ENCODE data around the gene RBM10.

RBM10 gene

DNA sequence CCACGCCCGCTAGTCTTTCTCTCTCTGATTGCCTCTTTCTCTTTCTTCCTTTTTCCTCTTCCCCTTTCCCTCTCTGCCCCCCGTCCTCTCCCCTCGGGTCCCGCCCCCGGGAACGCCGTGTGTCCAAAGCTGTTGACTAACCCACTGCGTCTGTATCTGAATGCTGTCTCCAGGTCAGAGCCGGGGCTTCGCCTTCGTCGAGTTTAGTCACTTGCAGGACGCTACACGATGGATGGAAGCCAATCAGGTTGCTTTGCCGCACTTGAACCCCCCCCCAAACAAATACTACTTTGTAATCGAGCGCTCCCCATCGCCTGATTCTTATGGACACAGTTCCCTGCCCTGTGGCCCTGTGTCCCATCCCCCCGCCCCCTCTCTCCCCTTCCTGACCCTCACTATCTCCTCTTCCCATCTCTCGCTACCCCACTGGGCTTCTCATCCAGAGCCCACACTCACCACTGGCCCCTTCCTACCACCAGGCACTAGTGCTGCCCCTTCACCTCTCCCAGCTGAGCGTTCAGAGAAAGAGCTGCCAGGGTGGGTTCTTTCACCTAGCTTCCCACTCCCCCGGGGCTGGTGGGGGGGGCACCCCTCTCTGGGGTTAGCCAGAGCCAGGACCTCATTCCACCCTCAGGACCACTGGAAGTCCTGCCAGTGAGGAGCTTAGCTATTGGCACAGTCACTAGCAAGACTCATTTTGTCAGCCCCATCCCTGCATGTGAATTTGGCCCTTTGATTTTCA, 30.0 kb downstream of the RBM10 start:
- no peak for DNase-seq (ENCODE audit: low read depth in 2 of 2, low spot score in 1 of 2)

DNA sequence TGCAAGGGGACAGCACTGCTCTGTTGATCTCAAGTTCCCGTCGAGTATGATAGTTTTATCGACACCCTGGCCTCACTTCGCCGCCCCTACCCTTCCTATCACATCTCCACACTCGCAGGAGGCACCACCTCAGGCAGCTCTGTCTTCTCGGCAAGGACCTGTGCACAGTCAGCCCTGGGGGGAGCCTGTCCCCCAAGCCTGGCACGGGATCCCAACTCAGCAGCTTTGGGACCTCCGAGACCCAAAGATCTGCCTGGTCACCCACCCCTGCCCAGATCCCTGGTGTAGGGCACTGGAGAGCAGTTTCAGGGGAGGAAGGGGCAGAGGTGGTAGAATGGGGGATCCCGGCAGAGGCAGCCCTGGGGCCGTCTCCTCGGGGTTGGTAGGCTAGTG, 30.6 kb downstream of the RBM10 start:
- no peak for DNase-seq (ENCODE audit: low read depth in 2 of 2, low spot score in 1 of 2)

DNA sequence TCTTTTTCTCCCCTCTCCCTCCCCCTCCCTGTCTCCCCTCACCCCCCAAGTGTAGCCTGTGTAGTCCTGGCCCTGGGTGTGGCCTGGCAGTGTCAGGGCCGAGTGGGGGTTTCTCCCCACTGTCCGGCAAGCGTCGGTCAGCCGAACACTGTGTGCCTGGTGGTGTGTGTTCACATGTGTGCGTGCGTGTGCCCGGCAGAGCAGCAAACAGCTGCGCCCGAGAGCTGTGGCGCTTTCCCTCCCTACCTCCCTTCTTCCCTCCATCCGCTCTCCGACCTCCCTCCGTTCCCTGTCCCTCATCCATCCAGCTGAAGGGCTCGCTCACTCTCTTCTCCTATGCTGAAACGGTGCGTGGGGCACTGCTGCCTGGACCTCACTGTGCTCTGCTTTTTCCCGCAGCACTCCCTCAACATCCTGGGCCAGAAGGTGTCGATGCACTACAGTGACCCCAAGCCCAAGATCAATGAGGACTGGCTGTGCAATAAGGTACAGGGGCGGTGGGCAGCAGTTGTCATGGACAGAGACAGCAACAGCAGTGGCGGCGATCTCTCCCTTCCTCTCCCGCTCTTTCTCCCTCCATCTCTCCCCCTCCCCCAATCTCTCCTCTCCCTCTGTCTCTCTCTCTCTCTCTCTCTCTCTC, 31.2 kb downstream of the RBM10 start:
- DNase-seq (ENCODE audit: low read depth in 2 of 2, low spot score in 1 of 2), result no peak

DNA sequence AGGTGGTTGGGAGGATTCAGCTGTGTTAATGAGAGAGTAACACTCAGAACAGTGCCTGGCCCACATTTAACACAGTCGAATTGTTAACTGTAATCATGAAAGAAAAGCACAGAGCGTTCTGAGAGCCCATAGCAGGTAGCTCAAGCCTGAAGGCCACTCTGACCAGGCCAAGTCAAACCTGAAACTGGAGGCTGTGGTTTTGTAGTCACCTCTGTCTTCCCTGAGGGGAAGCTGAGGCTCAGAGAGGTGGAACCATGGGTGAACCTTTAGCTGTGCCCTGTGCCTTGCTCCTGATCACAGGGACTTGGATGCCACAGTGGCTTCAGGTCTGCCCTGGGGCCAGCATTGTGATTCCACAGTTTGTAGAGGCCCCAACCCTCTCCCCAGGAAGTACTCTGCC, 32.1 kb downstream of the RBM10 start:
- DNase-seq (ENCODE audit: low read depth in 2 of 2, low spot score in 1 of 2), result no peak

GRCh38 chrX:47178337-47178736, 33.3 kb downstream of the RBM10 start:
- DNase-seq (ENCODE audit: low read depth in 2 of 2, low spot score in 1 of 2), result no peak

- DNase-seq (ENCODE audit: low read depth in 2 of 2, low spot score in 1 of 2), result no peak
These were observed 34.4 kb downstream of the RBM10 start for GRCh38 chrX:47179221-47179927.

- DNase-seq (ENCODE audit: low read depth in 2 of 2, low spot score in 1 of 2), result no peak
These were observed 34.9 kb downstream of the RBM10 start for GRCh38 chrX:47179928-47180255.

GRCh38 chrX:47180346-47180745, 35.3 kb downstream of the RBM10 start:
- no peak for DNase-seq (ENCODE audit: low read depth in 2 of 2, low spot score in 1 of 2)

- DNase-seq (ENCODE audit: low read depth in 2 of 2, low spot score in 1 of 2), result no peak
These were observed 36.3 kb downstream of the RBM10 start for GRCh38 chrX:47181301-47181700.

DNA sequence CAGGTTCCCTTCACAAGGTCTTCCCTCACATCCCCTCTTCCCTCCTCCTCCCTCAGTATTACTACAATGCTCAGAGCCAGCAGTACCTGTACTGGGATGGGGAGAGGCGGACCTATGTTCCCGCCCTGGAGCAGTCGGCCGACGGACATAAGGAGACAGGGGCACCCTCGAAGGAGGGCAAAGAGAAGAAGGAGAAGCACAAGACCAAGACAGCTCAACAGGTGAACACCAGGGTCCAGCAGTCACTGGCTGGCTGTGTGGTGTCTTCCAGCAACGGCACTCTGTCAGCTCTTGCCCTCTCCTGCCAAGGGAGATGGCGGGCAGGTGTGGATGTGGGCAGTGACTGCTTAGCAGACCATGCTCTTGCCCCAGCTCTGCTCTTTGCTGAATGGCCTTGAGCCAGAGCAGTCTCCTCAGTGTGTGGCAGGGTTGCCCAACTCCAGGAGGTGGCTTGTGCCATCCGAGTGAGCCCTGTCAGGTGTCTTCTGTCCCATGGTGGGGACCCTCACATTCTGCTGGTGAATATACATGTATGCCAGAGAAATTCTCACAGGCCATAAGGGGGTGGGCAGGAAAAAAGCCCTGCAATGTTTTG, 37.2 kb downstream of the RBM10 start:
- DNase-seq (ENCODE audit: low read depth in 2 of 2, low spot score in 1 of 2), result no peak

DNA sequence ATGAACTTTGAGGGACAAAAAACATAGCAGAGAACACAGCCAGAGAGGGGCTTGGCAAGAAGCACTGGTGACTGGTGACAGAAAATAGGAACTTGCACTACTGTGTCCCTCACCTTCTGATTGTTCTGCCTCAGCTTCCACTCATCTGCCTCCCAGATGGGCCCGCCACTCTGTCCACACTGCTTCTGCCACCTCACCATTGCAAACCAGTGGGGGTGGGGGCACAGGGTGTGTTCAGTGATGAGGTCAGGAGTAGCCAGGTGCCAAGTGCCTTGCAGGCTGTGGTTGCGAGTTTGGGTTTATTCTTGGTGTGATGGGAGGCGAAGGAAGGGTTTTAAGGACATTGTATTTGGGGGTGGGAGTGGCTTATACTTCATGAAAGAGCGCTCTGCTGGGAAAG, 39.5 kb downstream of the RBM10 start:
- DNase-seq (ENCODE audit: low read depth in 2 of 2, low spot score in 1 of 2), result no peak

GRCh38 chrX:47185241-47185640, 40.2 kb downstream of the RBM10 start:
- no peak for DNase-seq (ENCODE audit: low read depth in 2 of 2, low spot score in 1 of 2)

GRCh38 chrX:47186096-47186740, 41.2 kb downstream of the RBM10 start:
- DNase-seq (ENCODE audit: low read depth in 2 of 2, low spot score in 1 of 2), result no peak

DNA sequence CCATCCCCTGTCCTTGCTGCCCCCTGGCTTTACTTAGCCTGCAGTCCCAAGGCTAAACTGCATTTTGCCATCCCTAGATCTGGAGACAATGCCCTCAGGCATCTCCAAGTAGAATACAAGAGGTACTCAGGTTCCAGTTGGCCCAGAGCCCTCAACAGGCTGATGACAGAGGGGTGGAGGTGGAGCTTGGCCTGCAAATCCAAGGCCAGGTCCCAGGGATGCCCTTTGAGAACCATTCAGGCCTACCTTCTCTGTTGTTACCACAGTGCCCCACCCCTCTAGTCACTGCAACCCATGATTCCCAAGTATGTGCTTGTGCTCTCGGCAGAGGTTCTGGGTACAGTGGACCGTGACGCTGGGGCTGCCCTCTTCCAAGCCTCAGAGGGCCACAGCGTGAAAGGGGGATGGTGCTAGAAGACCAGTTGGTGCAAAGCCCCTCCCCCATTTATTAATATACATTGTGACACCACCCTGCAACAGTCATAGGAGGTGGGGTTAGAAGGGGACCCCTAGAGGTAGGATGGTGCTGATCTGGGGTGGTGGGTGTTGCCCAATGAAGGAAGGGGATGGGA, 42.2 kb downstream of the RBM10 start:
- no peak for DNase-seq (ENCODE audit: low read depth in 2 of 2, low spot score in 1 of 2)

- no peak for DNase-seq (ENCODE audit: low read depth in 2 of 2, low spot score in 1 of 2)
These were observed 44.9 kb downstream of the RBM10 start for GRCh38 chrX:47189906-47190305.

- peak; percentile 44 to 71 for DNase-seq (ENCODE audit: low read depth in 2 of 2, low spot score in 1 of 2)
These were observed 45.6 kb downstream of the RBM10 start for GRCh38 chrX:47190445-47191269.

- peak; percentile 23 to 40 for DNase-seq (ENCODE audit: low read depth in 2 of 2, low spot score in 1 of 2)
These were observed 46.3 kb downstream of the RBM10 start for GRCh38 chrX:47191331-47191730.

DNA sequence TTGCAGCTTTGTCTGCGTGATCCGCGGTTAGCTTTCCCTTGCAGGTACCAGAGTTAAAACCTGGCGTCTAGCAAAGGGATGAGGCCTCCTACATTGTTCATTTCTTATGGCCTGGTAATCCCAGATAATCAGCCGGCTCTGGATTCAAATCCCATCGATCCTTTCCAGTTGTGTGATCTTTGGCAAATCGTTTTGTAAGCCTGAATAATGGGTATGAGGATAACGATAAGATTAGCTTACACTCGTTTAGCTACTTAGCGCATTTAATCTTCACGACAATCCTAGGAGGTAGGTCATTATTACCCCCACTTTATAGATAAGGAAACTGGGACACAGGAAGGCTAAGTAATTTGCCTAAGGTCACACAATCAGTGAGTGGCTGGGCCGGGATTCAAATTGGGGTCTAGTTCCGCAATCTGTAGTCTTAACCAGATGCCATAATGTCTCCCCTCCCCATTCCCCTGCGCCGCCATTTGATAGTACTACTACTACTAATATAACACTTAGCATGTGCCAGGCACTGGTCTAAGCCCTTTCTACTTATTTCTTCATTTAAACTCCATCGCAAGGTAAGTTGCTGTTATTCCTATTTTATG, 46.9 kb downstream of the RBM10 start:
- DNase-seq (ENCODE audit: low read depth in 2 of 2, low spot score in 1 of 2), result no peak

DNA sequence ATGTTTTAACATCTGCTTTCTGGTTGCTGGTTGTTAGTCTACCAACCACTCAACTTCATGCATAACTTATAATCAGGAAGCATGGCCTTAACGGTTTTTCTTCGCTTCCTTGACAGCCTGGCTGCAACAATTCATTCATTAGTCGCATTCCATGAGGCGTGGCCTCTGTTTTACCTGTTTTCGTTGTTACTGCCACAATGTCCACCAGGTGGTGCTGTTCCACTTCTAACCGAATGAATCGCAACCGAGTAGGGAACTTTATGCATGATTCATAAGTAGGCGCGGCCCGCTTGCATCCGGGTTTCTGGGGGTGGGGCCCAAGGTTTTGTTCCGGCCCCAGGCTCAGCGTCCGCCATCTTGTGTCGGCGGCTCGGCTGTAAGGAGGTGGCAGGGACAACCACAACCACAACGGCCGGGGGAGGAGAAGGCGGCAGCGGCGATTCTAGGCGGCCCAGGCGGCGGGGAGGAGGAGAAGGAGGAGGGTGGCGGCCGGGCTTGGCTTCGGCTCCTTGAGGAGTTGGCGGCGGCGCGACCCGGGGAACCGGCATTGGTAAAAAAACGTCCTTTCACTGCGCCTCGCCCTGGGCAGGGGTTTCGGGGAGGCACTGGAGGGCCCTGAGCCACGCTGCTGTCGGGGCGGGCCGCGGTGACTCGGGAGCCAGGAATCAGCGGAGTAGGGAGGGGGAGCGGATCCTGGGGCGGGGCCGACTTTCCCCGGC, 48.6 kb downstream of the RBM10 start, which contains the start of gene UBA1:
Gene UBA1, plus strand, starts transcription at position 355 of the 719 bp plus-strand sequence. CDS start 4,974 bp downstream, outside the sequence.
- peak; percentile 83 to 95 for DNase-seq (ENCODE audit: low read depth in 2 of 2, low spot score in 1 of 2)
